ENCODE data around the gene CYYR1. TPM values are rescaled to one million over a fixed set of nuclear protein-coding genes. Genes with fewer than 3 reads are reported as not detected.

The CYYR1 gene
- total RNA-seq, 4 donors from 2014 or later = 8.9 to 28.4 (median 13.3) TPM

DNA sequence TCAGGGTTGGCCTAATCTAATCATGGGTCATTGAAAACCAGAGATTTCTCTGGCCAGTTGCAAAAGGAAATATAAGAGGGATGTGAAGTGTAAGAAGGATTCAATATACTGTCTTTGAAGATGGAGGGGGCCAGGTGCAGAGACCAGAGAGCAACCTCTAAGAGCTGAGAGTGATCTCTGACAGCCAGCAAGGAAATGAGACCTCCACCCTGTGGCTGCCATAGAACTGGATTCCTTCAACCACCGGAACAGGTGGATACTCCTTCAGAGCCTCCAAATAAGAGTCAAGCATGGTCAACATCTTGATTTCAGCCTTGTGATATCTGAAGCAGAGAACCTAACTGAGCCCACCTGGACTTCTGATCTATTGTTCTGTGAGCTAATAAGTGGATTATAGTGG lies 128.4 kb downstream of the CYYR1 start:
- Histone ChIP-seq H3K36me3 (no peaks in the 10 kb centered on the region), H3K4me3 (no peak overlapping the region), H3K9me3 (no peaks in the 10 kb centered on the region), H3K27ac (no peak overlapping the region), H3K4me1 (no peaks in the 10 kb centered on the region), H3K27me3 (no peaks in the 10 kb centered on the region)
- no peak for ATAC-seq
- no peak for TF ChIP-seq POLR2A (IDR thresholded peaks at IDR 0.05)
- no peak for TF ChIP-seq POLR2AphosphoS5 (IDR thresholded peaks at IDR 0.05)
- TF ChIP-seq EP300 (IDR thresholded peaks at IDR 0.05) = no peak
- TF ChIP-seq, protein P1, sequence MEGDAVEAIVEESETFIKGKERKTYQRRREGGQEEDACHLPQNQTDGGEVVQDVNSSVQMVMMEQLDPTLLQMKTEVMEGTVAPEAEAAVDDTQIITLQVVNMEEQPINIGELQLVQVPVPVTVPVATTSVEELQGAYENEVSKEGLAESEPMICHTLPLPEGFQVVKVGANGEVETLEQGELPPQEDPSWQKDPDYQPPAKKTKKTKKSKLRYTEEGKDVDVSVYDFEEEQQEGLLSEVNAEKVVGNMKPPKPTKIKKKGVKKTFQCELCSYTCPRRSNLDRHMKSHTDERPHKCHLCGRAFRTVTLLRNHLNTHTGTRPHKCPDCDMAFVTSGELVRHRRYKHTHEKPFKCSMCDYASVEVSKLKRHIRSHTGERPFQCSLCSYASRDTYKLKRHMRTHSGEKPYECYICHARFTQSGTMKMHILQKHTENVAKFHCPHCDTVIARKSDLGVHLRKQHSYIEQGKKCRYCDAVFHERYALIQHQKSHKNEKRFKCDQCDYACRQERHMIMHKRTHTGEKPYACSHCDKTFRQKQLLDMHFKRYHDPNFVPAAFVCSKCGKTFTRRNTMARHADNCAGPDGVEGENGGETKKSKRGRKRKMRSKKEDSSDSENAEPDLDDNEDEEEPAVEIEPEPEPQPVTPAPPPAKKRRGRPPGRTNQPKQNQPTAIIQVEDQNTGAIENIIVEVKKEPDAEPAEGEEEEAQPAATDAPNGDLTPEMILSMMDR (IDR thresholded peaks at IDR 0.05) = no peak
- WGBS, 2 donors (ENCODE audit: low coverage in 1 of 2) = 86 to 100% methylated on average over 1 of the region's 1 CpG

DNA sequence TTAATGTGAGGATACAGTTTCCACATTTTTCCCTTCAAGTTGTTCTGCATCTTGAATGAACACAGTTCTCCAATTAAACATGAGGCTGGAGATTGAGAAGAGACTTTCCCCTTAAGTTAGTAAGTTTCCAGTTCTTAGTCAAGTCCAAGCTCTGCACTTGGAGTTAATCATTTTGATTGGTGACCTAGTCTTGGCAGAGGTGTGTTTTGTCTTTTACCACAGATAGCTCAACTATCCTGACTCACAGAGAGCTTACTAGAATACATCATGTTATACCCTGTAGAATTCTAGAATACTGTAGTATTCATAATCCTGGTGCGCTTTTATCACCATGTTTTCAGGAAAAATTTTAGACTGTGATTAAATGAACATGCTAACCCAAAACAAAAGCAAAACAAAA lies 129.2 kb downstream of the CYYR1 start:
- H3K4me1 ChIP-seq = no peaks in the 10 kb centered on the region
- H3K4me3 ChIP-seq = no peak overlapping the region
- no peak overlapping the region for H3K27ac ChIP-seq
- no peaks in the 10 kb centered on the region for H3K27me3 ChIP-seq
- TF ChIP-seq EP300 (IDR thresholded peaks at IDR 0.05) = no peak
- TF ChIP-seq, protein P1 (IDR thresholded peaks at IDR 0.05) = no peak
- no peak for TF ChIP-seq POLR2A (IDR thresholded peaks at IDR 0.05)
- TF ChIP-seq POLR2AphosphoS5 (IDR thresholded peaks at IDR 0.05) = no peak
- ATAC-seq = no peak
- no peaks in the 10 kb centered on the region for H3K9me3 ChIP-seq
- H3K36me3 ChIP-seq = no peaks in the 10 kb centered on the region
- whole genome bisulfite sequencing, 2 donors (ENCODE audit: low coverage in 1 of 2) = 100% methylated on average over 1 of the region's 1 CpG

- Histone ChIP-seq H3K27me3 (no peaks in the 10 kb centered on the region), H3K9me3 (no peaks in the 10 kb centered on the region), H3K27ac (no peak overlapping the region), H3K36me3 (no peaks in the 10 kb centered on the region), H3K4me1 (no peaks in the 10 kb centered on the region), H3K4me3 (no peak overlapping the region)
- ATAC-seq = no peak
- 30 to 43% methylated on average over 1 of the region's 1 CpG for WGBS, 2 donors (ENCODE audit: low coverage in 1 of 2)
- TF ChIP-seq POLR2AphosphoS5 (IDR thresholded peaks at IDR 0.05) = no peak
- TF ChIP-seq, protein P1 (IDR thresholded peaks at IDR 0.05) = no peak
- no peak for TF ChIP-seq EP300 (IDR thresholded peaks at IDR 0.05)
- TF ChIP-seq POLR2A (IDR thresholded peaks at IDR 0.05) = no peak
Measured at GRCh38 chr21:26443291-26443690, 129.8 kb downstream of the CYYR1 start.

- TF ChIP-seq POLR2AphosphoS5 (IDR thresholded peaks at IDR 0.05) = no peak
- TF ChIP-seq EP300 (IDR thresholded peaks at IDR 0.05) = no peak
- no peak for TF ChIP-seq POLR2A (IDR thresholded peaks at IDR 0.05)
- TF ChIP-seq, protein P1 (IDR thresholded peaks at IDR 0.05) = no peak
- 53 to 58% methylated on average over 2 of the region's 2 CpGs for WGBS, 2 donors (ENCODE audit: low coverage in 1 of 2)
- H3K27me3 ChIP-seq = no peaks in the 10 kb centered on the region
- no peaks in the 10 kb centered on the region for H3K36me3 ChIP-seq
- no peak overlapping the region for H3K4me3 ChIP-seq
- ATAC-seq = no peak
- H3K9me3 ChIP-seq = no peaks in the 10 kb centered on the region
- no peak overlapping the region for H3K27ac ChIP-seq
- no peaks in the 10 kb centered on the region for H3K4me1 ChIP-seq
Measured at GRCh38 chr21:26441149-26441548, 131.9 kb downstream of the CYYR1 start.

DNA sequence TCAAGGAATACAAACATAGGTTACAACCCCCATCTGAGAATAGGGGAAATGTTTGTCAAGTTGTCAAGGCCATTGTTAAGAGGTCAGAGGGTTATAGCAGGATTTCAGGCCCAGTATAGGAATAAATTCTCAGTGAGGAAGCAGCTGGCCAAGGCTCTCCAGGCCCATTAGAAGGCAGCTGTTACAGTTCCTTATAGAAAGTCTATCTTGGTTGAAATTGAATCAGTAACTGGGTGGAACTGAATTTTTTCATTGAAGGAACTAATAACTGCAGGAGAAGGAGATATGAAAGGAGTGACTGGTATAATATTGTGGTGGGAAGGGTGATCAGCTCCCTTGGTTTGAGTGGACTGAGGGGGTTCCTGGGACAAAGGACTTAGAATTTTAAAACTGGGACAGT lies 134.1 kb downstream of the CYYR1 start:
- no peaks in the 10 kb centered on the region for H3K36me3 ChIP-seq
- no peaks in the 10 kb centered on the region for H3K4me1 ChIP-seq
- no peak overlapping the region for H3K4me3 ChIP-seq
- no peaks in the 10 kb centered on the region for H3K9me3 ChIP-seq
- no peak overlapping the region for H3K27ac ChIP-seq
- TF ChIP-seq, protein P1 (IDR thresholded peaks at IDR 0.05) = no peak
- TF ChIP-seq EP300 (IDR thresholded peaks at IDR 0.05) (no peak), POLR2AphosphoS5 (IDR thresholded peaks at IDR 0.05) (no peak), POLR2A (IDR thresholded peaks at IDR 0.05) (no peak)
- no peaks in the 10 kb centered on the region for H3K27me3 ChIP-seq
- no peak for ATAC-seq

Measured in gastroesophageal sphincter (tissue), 4 donors.